ENCODE results near the gene XRCC5. TPM values are rescaled to one million over a fixed set of nuclear protein-coding genes. Genes with fewer than 3 reads are reported as not detected.

Gene XRCC5
- total RNA-seq, 1 experiment from 2014 or later, result 424 TPM

DNA sequence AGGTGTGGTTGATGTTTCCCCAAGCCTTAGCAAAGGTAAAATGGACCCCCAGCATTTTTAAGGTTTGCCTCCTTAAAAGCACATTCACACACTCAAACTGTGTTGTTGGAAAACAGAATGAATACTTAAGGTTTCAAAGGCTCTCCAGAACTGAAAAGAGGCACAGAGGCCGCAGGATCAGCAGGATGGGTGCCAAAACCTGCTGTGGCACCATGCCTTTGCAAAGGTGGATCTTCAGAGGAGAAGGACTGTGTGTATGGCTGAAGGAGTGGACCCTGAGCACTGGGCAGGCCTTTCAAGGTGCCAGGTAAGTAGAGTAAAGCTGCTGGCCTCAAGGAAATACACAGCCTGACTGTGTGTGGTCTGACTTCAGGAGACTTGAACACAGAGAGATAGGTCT lies 127.3 kb downstream of the XRCC5 start:
- no peak overlapping the region for H3K4me3 ChIP-seq (replicated peaks in 1 of 2; ENCODE audit: low read depth in 1 of 2, low read length in 2 of 2)
- TF ChIP-seq, protein P1, sequence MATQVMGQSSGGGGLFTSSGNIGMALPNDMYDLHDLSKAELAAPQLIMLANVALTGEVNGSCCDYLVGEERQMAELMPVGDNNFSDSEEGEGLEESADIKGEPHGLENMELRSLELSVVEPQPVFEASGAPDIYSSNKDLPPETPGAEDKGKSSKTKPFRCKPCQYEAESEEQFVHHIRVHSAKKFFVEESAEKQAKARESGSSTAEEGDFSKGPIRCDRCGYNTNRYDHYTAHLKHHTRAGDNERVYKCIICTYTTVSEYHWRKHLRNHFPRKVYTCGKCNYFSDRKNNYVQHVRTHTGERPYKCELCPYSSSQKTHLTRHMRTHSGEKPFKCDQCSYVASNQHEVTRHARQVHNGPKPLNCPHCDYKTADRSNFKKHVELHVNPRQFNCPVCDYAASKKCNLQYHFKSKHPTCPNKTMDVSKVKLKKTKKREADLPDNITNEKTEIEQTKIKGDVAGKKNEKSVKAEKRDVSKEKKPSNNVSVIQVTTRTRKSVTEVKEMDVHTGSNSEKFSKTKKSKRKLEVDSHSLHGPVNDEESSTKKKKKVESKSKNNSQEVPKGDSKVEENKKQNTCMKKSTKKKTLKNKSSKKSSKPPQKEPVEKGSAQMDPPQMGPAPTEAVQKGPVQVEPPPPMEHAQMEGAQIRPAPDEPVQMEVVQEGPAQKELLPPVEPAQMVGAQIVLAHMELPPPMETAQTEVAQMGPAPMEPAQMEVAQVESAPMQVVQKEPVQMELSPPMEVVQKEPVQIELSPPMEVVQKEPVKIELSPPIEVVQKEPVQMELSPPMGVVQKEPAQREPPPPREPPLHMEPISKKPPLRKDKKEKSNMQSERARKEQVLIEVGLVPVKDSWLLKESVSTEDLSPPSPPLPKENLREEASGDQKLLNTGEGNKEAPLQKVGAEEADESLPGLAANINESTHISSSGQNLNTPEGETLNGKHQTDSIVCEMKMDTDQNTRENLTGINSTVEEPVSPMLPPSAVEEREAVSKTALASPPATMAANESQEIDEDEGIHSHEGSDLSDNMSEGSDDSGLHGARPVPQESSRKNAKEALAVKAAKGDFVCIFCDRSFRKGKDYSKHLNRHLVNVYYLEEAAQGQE (IDR thresholded peaks at IDR 0.05; ENCODE audit: low read depth), result no peak
- no peaks in the 10 kb centered on the region for H3K79me2 ChIP-seq (ENCODE audit: insufficient read depth, low read length)
- ATAC-seq (no peak), DNase-seq (ENCODE audit: low read depth, low spot score) (no peak)
- H3K9me3 ChIP-seq (ENCODE audit: control insufficient read depth in 1 of 2, insufficient read depth in 1 of 2, low read depth in 1 of 2, low read length in 2 of 2), result no peaks in the 10 kb centered on the region; a peak in 2 of 4 replicates
- ChIA-PET RAD21 (ENCODE audit: low non-redundant PET in 1 of 2, low total read pairs in 2 of 2, uncharacterized antibody in 2 of 2, unreplicated experiment in 2 of 2) (no interaction called here), POLR2A (no interaction called here), CTCF (no interaction called here)
- no peaks in the 10 kb centered on the region for H3K4me1 ChIP-seq (ENCODE audit: control insufficient read depth in 1 of 2, insufficient read depth in 2 of 2, low read length in 2 of 2)
- no peak overlapping the region for H3K9ac ChIP-seq (ENCODE audit: low read length)
- H3K27ac ChIP-seq (ENCODE audit: low read depth, low read length), result no peak overlapping the region
- no peak overlapping the region for H3K4me2 ChIP-seq (ENCODE audit: low read length)
- no TSS peak for BruUV-seq (replicated peaks)
- H3K36me3 ChIP-seq (ENCODE audit: control insufficient read depth in 1 of 2, insufficient read depth in 2 of 2, low read length in 2 of 2), result no peaks in the 10 kb centered on the region
- no peaks in the 10 kb centered on the region for H3K27me3 ChIP-seq (ENCODE audit: insufficient read depth, low read length)
- intact Hi-C loops (cut with micrococcal nuclease), result no loop called here
- no peak overlapping the region for H2AFZ ChIP-seq (ENCODE audit: low read depth, low read length, poor library complexity, severe bottlenecking)
- H3K9me2 ChIP-seq (ENCODE audit: insufficient read depth), result no peaks in the 10 kb centered on the region
- H4K20me1 ChIP-seq (ENCODE audit: insufficient read depth), result no peaks in the 10 kb centered on the region

DNA sequence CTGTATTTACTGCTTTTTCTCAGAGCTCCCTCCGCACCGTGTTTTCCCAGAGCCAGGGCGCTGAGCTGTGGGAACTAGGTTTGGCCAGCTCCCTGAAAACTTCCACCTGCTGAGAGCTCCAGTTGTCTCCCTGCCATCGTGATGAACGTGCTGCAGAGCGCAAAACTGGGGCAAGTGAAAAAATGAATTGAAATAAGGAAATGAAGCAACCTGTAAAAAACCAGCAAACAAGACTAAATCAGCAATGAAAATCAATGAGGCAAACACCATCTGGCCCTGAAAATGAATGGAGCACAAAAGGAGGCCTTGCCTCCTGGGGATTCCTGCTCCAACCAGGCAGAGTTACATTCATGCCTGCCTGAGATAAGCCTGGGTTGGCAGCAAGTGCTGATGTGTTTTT lies 133.2 kb downstream of the XRCC5 start:
- no peak overlapping the region for H3K4me2 ChIP-seq (ENCODE audit: low read length)
- ATAC-seq (no peak), DNase-seq (ENCODE audit: low read depth, low spot score) (no peak)
- H4K20me1 ChIP-seq (ENCODE audit: insufficient read depth), result no peaks in the 10 kb centered on the region
- no peak overlapping the region for H3K27ac ChIP-seq (ENCODE audit: low read depth, low read length)
- no peaks in the 10 kb centered on the region for H3K4me1 ChIP-seq (ENCODE audit: control insufficient read depth in 1 of 2, insufficient read depth in 2 of 2, low read length in 2 of 2)
- ChIA-PET CTCF (no interaction called here), RAD21 (ENCODE audit: low non-redundant PET in 1 of 2, low total read pairs in 2 of 2, uncharacterized antibody in 2 of 2, unreplicated experiment in 2 of 2) (no interaction called here), POLR2A (no interaction called here)
- H3K27me3 ChIP-seq (ENCODE audit: insufficient read depth, low read length), result no peaks in the 10 kb centered on the region
- H3K9ac ChIP-seq (ENCODE audit: low read length), result no peak overlapping the region
- H3K4me3 ChIP-seq (replicated peaks in 1 of 2; ENCODE audit: low read depth in 1 of 2, low read length in 2 of 2), result no peak overlapping the region
- no peak overlapping the region for H2AFZ ChIP-seq (ENCODE audit: low read depth, low read length, poor library complexity, severe bottlenecking)
- intact Hi-C loops (cut with micrococcal nuclease), result no loop called here
- no peaks in the 10 kb centered on the region for H3K79me2 ChIP-seq (ENCODE audit: insufficient read depth, low read length)
- H3K9me3 ChIP-seq (ENCODE audit: control insufficient read depth in 1 of 2, insufficient read depth in 1 of 2, low read depth in 1 of 2, low read length in 2 of 2), result no peaks in the 10 kb centered on the region
- no peaks in the 10 kb centered on the region for H3K36me3 ChIP-seq (ENCODE audit: control insufficient read depth in 1 of 2, insufficient read depth in 2 of 2, low read length in 2 of 2)
- no TSS peak for BruUV-seq (replicated peaks)
- 0 out of 2 replicates have a peak, but pooled peaks cover 3% of the 10 kb centered on the region for H3K9me2 ChIP-seq (ENCODE audit: insufficient read depth)
- TF ChIP-seq YY1 (IDR thresholded peaks at IDR 0.05; ENCODE audit: extremely low read depth, insufficient replicate concordance, low read depth, low read length), result no peak
- TF ChIP-seq, protein P2, sequence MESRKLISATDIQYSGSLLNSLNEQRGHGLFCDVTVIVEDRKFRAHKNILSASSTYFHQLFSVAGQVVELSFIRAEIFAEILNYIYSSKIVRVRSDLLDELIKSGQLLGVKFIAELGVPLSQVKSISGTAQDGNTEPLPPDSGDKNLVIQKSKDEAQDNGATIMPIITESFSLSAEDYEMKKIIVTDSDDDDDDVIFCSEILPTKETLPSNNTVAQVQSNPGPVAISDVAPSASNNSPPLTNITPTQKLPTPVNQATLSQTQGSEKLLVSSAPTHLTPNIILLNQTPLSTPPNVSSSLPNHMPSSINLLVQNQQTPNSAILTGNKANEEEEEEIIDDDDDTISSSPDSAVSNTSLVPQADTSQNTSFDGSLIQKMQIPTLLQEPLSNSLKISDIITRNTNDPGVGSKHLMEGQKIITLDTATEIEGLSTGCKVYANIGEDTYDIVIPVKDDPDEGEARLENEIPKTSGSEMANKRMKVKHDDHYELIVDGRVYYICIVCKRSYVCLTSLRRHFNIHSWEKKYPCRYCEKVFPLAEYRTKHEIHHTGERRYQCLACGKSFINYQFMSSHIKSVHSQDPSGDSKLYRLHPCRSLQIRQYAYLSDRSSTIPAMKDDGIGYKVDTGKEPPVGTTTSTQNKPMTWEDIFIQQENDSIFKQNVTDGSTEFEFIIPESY (IDR thresholded peaks at IDR 0.05; ENCODE audit: extremely low read depth, insufficient replicate concordance, low read length), result no peak
- TF ChIP-seq CEBPB (IDR thresholded peaks at IDR 0.05; ENCODE audit: low read depth), result no peak
- no peak for TF ChIP-seq POLR2AphosphoS5 (IDR thresholded peaks at IDR 0.05; ENCODE audit: low read depth, low read length)
- TF ChIP-seq, protein P1 (IDR thresholded peaks at IDR 0.05; ENCODE audit: low read depth), result no peak
- TF ChIP-seq, protein P3, sequence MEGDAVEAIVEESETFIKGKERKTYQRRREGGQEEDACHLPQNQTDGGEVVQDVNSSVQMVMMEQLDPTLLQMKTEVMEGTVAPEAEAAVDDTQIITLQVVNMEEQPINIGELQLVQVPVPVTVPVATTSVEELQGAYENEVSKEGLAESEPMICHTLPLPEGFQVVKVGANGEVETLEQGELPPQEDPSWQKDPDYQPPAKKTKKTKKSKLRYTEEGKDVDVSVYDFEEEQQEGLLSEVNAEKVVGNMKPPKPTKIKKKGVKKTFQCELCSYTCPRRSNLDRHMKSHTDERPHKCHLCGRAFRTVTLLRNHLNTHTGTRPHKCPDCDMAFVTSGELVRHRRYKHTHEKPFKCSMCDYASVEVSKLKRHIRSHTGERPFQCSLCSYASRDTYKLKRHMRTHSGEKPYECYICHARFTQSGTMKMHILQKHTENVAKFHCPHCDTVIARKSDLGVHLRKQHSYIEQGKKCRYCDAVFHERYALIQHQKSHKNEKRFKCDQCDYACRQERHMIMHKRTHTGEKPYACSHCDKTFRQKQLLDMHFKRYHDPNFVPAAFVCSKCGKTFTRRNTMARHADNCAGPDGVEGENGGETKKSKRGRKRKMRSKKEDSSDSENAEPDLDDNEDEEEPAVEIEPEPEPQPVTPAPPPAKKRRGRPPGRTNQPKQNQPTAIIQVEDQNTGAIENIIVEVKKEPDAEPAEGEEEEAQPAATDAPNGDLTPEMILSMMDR (IDR thresholded peaks at IDR 0.05 in 2 of 3, conservative IDR thresholded peaks at IDR 0.05 in 1 of 3; ENCODE audit: borderline replicate concordance in 1 of 3, insufficient read depth in 1 of 3, low read depth in 2 of 3, low read length in 2 of 3), result no peak

All from HCT116 (cell line).